Measurements from ENCODE around the gene PATE3. TPM values are rescaled to one million over a fixed set of nuclear protein-coding genes. Genes with fewer than 3 reads are reported as not detected.

PATE3 gene
- total and polyA plus RNA-seq, 10 of the 15 experiments (the other 5 are each of a cell fraction or from before 2014, with no cell fraction given): not detected

DNA sequence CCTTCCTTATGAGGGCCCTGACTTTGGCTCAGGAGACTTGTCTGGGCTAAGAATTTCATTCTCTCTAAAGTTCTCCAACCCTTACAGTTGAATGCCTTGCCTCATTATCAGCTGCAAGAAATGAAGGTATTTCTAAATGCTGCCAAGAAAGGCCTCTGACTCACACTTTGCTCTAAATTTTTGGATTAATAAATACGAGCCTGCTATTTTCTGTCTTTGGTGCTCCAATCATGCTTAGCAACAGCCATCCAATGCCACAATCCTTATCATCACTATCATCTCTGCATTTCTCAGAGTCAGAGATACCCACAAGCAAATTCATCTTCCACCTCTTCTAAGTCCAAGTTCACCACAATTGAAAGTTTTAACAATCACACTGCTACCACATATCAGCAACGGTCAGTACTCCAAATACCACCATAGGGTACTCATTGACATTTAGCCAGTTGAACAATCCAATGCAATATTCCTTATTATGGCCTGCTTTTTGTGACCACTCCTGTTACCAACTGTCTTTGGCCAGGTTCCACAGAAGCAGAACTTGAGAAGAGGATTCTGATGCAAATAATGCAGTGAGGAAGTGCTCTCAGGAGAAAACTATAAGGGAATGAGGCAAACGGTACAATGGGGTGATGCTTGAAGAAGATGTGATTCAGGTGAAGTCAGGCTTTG, 15.0 kb upstream of the PATE3 start:
- ATAC-seq: no peak
- no peak overlapping the region for H3K4me2 ChIP-seq (ENCODE audit: control insufficient read depth, insufficient read depth)
- in situ Hi-C loops (cut with MboI) (no loop called here), intact Hi-C loops (cut with micrococcal nuclease; ENCODE audit: unreplicated experiment) (no loop called here)
- no peak overlapping the region for H3K4me3 ChIP-seq
- H3K9ac ChIP-seq (ENCODE audit: control insufficient read depth, insufficient read depth, low read length): no peak overlapping the region
- H3K79me2 ChIP-seq (ENCODE audit: control insufficient read depth, insufficient read depth, low read length): no peaks in the 10 kb centered on the region
- no peaks in the 10 kb centered on the region for H3K9me3 ChIP-seq (replicated peaks; ENCODE audit: control insufficient read depth, insufficient read depth, low read length)
- DNase-seq (ENCODE audit: low read depth, low spot score): no peak
- no peak overlapping the region for H3K27ac ChIP-seq (ENCODE audit: control insufficient read depth, insufficient read depth)
- WGBS (ENCODE audit: insufficient coverage, insufficient replicate concordance, low lambda C conversion rate, missing lambda C conversion rate): 0% methylated on average over 3 of the region's 3 CpGs
- ChIA-PET RAD21 (ENCODE audit: unreplicated experiment) (no interaction called here), SMC1A (ENCODE audit: uncharacterized antibody, unreplicated experiment) (no interaction called here), POLR2A (no interaction called here), CTCF (interaction anchor here (0.6 kb wide), 1 partner anchor 830 kb away, joined by 4 read pairs; no protein-coding TSS in a partner anchor)
- TF ChIP-seq ZNF24 (IDR thresholded peaks at IDR 0.05) (no peak), PML (IDR thresholded peaks at IDR 0.05; ENCODE audit: low read length) (no peak), EZH2 (IDR thresholded peaks at IDR 0.05; ENCODE audit: borderline replicate concordance, control insufficient read depth, low read depth, low read length) (no peak), IKZF1 (conservative IDR thresholded peaks at IDR 0.05) (no peak), SUZ12 (IDR thresholded peaks at IDR 0.05; ENCODE audit: unreplicated experiment) (no peak)
- TF ChIP-seq, protein P1, sequence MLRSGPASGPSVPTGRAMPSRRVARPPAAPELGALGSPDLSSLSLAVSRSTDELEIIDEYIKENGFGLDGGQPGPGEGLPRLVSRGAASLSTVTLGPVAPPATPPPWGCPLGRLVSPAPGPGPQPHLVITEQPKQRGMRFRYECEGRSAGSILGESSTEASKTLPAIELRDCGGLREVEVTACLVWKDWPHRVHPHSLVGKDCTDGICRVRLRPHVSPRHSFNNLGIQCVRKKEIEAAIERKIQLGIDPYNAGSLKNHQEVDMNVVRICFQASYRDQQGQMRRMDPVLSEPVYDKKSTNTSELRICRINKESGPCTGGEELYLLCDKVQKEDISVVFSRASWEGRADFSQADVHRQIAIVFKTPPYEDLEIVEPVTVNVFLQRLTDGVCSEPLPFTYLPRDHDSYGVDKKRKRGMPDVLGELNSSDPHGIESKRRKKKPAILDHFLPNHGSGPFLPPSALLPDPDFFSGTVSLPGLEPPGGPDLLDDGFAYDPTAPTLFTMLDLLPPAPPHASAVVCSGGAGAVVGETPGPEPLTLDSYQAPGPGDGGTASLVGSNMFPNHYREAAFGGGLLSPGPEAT (IDR thresholded peaks at IDR 0.05; ENCODE audit: low read depth): no peak
- TF ChIP-seq, protein P2, sequence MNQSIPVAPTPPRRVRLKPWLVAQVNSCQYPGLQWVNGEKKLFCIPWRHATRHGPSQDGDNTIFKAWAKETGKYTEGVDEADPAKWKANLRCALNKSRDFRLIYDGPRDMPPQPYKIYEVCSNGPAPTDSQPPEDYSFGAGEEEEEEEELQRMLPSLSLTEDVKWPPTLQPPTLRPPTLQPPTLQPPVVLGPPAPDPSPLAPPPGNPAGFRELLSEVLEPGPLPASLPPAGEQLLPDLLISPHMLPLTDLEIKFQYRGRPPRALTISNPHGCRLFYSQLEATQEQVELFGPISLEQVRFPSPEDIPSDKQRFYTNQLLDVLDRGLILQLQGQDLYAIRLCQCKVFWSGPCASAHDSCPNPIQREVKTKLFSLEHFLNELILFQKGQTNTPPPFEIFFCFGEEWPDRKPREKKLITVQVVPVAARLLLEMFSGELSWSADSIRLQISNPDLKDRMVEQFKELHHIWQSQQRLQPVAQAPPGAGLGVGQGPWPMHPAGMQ (IDR thresholded peaks at IDR 0.05; ENCODE audit: borderline replicate concordance): no peak
- TF ChIP-seq, protein P3, sequence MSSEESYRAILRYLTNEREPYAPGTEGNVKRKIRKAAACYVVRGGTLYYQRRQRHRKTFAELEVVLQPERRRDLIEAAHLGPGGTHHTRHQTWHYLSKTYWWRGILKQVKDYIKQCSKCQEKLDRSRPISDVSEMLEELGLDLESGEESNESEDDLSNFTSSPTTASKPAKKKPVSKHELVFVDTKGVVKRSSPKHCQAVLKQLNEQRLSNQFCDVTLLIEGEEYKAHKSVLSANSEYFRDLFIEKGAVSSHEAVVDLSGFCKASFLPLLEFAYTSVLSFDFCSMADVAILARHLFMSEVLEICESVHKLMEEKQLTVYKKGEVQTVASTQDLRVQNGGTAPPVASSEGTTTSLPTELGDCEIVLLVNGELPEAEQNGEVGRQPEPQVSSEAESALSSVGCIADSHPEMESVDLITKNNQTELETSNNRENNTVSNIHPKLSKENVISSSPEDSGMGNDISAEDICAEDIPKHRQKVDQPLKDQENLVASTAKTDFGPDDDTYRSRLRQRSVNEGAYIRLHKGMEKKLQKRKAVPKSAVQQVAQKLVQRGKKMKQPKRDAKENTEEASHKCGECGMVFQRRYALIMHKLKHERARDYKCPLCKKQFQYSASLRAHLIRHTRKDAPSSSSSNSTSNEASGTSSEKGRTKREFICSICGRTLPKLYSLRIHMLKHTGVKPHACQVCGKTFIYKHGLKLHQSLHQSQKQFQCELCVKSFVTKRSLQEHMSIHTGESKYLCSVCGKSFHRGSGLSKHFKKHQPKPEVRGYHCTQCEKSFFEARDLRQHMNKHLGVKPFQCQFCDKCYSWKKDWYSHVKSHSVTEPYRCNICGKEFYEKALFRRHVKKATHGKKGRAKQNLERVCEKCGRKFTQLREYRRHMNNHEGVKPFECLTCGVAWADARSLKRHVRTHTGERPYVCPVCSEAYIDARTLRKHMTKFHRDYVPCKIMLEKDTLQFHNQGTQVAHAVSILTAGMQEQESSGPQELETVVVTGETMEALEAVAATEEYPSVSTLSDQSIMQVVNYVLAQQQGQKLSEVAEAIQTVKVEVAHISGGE (CRISPR knock-in tag; IDR thresholded peaks at IDR 0.05): no peak
- TF ChIP-seq, protein P4, sequence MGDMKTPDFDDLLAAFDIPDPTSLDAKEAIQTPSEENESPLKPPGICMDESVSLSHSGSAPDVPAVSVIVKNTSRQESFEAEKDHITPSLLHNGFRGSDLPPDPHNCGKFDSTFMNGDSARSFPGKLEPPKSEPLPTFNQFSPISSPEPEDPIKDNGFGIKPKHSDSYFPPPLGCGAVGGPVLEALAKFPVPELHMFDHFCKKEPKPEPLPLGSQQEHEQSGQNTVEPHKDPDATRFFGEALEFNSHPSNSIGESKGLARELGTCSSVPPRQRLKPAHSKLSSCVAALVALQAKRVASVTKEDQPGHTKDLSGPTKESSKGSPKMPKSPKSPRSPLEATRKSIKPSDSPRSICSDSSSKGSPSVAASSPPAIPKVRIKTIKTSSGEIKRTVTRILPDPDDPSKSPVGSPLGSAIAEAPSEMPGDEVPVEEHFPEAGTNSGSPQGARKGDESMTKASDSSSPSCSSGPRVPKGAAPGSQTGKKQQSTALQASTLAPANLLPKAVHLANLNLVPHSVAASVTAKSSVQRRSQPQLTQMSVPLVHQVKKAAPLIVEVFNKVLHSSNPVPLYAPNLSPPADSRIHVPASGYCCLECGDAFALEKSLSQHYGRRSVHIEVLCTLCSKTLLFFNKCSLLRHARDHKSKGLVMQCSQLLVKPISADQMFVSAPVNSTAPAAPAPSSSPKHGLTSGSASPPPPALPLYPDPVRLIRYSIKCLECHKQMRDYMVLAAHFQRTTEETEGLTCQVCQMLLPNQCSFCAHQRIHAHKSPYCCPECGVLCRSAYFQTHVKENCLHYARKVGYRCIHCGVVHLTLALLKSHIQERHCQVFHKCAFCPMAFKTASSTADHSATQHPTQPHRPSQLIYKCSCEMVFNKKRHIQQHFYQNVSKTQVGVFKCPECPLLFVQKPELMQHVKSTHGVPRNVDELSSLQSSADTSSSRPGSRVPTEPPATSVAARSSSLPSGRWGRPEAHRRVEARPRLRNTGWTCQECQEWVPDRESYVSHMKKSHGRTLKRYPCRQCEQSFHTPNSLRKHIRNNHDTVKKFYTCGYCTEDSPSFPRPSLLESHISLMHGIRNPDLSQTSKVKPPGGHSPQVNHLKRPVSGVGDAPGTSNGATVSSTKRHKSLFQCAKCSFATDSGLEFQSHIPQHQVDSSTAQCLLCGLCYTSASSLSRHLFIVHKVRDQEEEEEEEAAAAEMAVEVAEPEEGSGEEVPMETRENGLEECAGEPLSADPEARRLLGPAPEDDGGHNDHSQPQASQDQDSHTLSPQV (IDR thresholded peaks at IDR 0.05): no peak
- no peaks in the 10 kb centered on the region for H3K4me1 ChIP-seq (ENCODE audit: control insufficient read depth, insufficient read depth, low read length)
- H2AFZ ChIP-seq (ENCODE audit: control insufficient read depth, low read depth, low read length): no peak overlapping the region
- peaks cover 0 to 3% of the 10 kb centered on the region in 2 experiments; a peak in 2 of 4 replicates for H3K27me3 ChIP-seq (replicated peaks in 1 of 2; ENCODE audit: control insufficient read depth in 2 of 2, insufficient read depth in 2 of 2, low read length in 1 of 2)
- H4K20me1 ChIP-seq (ENCODE audit: control insufficient read depth, insufficient read depth): no peaks in the 10 kb centered on the region
- BruUV-seq (replicated peaks): no TSS peak
- no peak for FAIRE-seq
- H3K36me3 ChIP-seq (ENCODE audit: control insufficient read depth in 2 of 2, insufficient read depth in 2 of 2, low read length in 1 of 2): no peaks in the 10 kb centered on the region
